Heart left ventricle (tissue), 16 donors: ENCODE measurements around the gene MAP1LC3B2. TPM values are rescaled to one million over a fixed set of nuclear protein-coding genes. Genes with fewer than 3 reads are reported as not detected.
A peak's percentile ranks its signal among the peaks of the same experiment; 100 is the strongest.

ENCODE experiments used
- ATAC-seq, 4 donors: fragments of 200-7000 bp; cut with Tn5 transposase; one replicate each; pipeline ENCODE4 v1.9.1; 2020 to 2022; ENCODE audit warnings: moderate library complexity in 4 of 4, mild to moderate bottlenecking in 3 of 4, moderate number of reproducible peaks in 1 of 4
- DNase-seq, 5 donors: peaks; one replicate each; pipeline ENCODE4 v3.0.0-alpha.2; 2020
- H3K27ac ChIP-seq, 12 donors: fragments of 200-600 bp; sonication (generic) in 4 of 12; one replicate each; pipeline versions ENCODE4 v1.5.0 to v1.8.0; 2016 to 2022; ENCODE audit warnings: mild to moderate bottlenecking in 2 of 12
- H3K27me3 ChIP-seq, 9 donors: fragments of 200-600 bp; sonication (generic) in 2 of 9; one replicate each; pipeline versions ENCODE4 v1.5.1 to v1.8.0; 2016 to 2022; ENCODE audit warnings: mild to moderate bottlenecking in 3 of 9
- H3K36me3 ChIP-seq, 9 donors: fragments of 200-600 bp; sonication (generic) in 2 of 9; one replicate each; pipeline versions ENCODE4 v1.5.0 to v1.8.0; 2018 to 2022; ENCODE audit warnings: mild to moderate bottlenecking in 2 of 9
- H3K4me1 ChIP-seq, 12 donors: fragments of 200-600 bp; sonication (generic) in 4 of 12; one replicate each; pipeline versions ENCODE4 v1.5.0 to v1.8.0; 2016 to 2022; ENCODE audit warnings: mild to moderate bottlenecking in 3 of 12
- H3K4me3 ChIP-seq, 12 donors: fragments of 200-600 bp; sonication (generic) in 4 of 12; one replicate each; pipeline versions ENCODE4 v1.5.0 to v1.8.0; 2017 to 2022; ENCODE audit warnings: mild to moderate bottlenecking in 9 of 12, moderate library complexity in 4 of 12
- H3K9me3 ChIP-seq, 12 donors: fragments of 200-600 bp; sonication (generic) in 4 of 12; one replicate each; pipeline versions ENCODE4 v1.5.0 to v1.8.0; 2016 to 2022; ENCODE audit warnings: mild to moderate bottlenecking in 1 of 12
- POLR2A ChIP-seq, 2 donors: fragments of 450-650 bp; IDR thresholded peaks; one replicate each; pipeline ENCODE4 v1.6.1; 2017; ENCODE audit warnings: antibody characterized with exemption in 2 of 2, mild to moderate bottlenecking in 2 of 2, moderate library complexity in 2 of 2
- WGBS, 4 donors: extraction: QIAGEN DNeasy Blood & Tissue Kit in 2 of 4; methylation state at CpG; one replicate each; pipeline versions ENCODE4 v1.1.5 to v1.1.7; 2013 to 2018; 5-methylcytosine and 5-hydroxymethylcytosine counted together
- intact Hi-C, 10 donors: fragments of 100-400 bp; cut with DNase I; formaldehyde crosslinking; loops; one replicate each; pipeline versions ENCODE4 v1.11.1 to v1.14.2; 2022
- polyA plus RNA-seq, 2 donors: library from polyadenylated mRNA; stranded (reverse); fragments of 200-250 nt; gene quantifications; one replicate each; pipeline ENCODE4 v1.2.3, GENCODE V29; 2013
- total RNA-seq, 9 donors: library from RNA; depleted of rRNA in 2 of 9; stranded (reverse); fragments of >200 nt in 2 of 9; fragmentation: NEBNext Ultra II Directional in 3 of 9; extraction: Animal tissue kit (Norgen Biotek cat#: 25700) in 3 of 9; gene quantifications; one replicate each; pipeline versions ENCODE4 v1.1.0 to v1.2.4, GENCODE V29; 2016 to 2023
- TF ChIP-seq, protein P1 (sequence below), 12 donors: fragments of 200-600 bp; sonication (generic) in 4 of 12; IDR thresholded peaks; one replicate each; pipeline versions ENCODE4 v1.5.0 to v1.8.0; 2018 to 2022; ENCODE audit warnings: antibody characterized with exemption in 12 of 12, mild to moderate bottlenecking in 5 of 12
- donor health status: ischemic (EF 13 %, LVEDD 7.1; RV severe dilation, severe dysfunction).
- donor health status: healthy with polysubstance abuse.
- donor health status: DM: no; HTN: yes; CAD: no.
- donor health status: DM: no; HTN: no; CAD: no.
- donor health status: ischemic (EF 25% LVEDD 6.9; RV normal size, moderate dysfunction).
- donor health status: ischemic (EF 25% LVEDD 5.7; RV mildly dilated, moderate dysfunction).
- donor health status: healthy.
- donor health status: DM: yes; HTN: yes; CAD: no.
- donor health status: ischemic (EF 35%, LVEDD 5.7; RV mildly dilated, moderate dysfunction).
- donor health status: nonischemic (EF 11% LVEDD 7.7; RV severe dilation, severe dysfunction).
- donor health status: DM: yes; HTN: yes; CAD: no.
- donor health status: PGD.
- donor health status: ischemic (EF 29% LVEDD 5.4; RV normal size, mild dysfunction).
- donor health status: nonischemic (EF 23%, LVEDD 6.1; RV moderate dilation, normal function).

The MAP1LC3B2 gene
- total and polyA plus RNA-seq, 11 donors: 0.91 to 5.4 (median 2.3) TPM

DNA sequence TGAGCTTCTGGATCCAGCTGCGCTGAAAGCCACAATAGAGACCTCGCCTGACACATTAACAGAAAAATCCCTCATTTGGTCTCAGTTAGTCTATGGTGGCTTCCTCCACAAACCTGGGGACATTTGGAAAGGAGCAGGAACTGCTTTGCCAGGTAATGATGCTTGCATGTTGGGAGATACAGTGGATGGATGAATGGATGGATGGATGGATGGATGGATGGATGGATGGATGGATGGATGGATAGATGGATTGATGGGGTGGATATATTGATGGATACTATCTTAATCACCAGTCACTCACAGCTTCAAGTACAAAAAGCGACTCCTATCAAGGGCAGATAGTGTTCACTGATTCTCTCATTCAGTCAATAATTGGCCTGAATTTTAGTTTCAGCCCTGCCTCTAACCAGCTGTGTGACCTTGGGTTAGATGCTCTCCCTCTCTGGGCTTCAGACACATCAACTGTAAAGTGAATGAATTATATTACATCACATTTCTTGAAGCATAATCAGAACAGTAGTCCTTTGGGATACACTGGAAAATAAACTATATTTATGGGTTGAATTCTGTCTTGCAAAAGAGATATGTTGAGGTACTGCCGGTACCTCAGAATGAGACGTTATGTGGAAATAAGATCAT lies 29.3 kb downstream of the MAP1LC3B2 start:
- H3K4me3 ChIP-seq: no peak overlapping the region
- intact Hi-C loops: no loop called here
- H3K36me3 ChIP-seq: no peaks in the 10 kb centered on the region
- peaks cover 0 to 19% (median 10%) of the 10 kb centered on the region in 12 donors for H3K4me1 ChIP-seq
- no peak overlapping the region for H3K27ac ChIP-seq
- no peaks in the 10 kb centered on the region for H3K27me3 ChIP-seq
- TF ChIP-seq, protein P1, sequence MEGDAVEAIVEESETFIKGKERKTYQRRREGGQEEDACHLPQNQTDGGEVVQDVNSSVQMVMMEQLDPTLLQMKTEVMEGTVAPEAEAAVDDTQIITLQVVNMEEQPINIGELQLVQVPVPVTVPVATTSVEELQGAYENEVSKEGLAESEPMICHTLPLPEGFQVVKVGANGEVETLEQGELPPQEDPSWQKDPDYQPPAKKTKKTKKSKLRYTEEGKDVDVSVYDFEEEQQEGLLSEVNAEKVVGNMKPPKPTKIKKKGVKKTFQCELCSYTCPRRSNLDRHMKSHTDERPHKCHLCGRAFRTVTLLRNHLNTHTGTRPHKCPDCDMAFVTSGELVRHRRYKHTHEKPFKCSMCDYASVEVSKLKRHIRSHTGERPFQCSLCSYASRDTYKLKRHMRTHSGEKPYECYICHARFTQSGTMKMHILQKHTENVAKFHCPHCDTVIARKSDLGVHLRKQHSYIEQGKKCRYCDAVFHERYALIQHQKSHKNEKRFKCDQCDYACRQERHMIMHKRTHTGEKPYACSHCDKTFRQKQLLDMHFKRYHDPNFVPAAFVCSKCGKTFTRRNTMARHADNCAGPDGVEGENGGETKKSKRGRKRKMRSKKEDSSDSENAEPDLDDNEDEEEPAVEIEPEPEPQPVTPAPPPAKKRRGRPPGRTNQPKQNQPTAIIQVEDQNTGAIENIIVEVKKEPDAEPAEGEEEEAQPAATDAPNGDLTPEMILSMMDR (IDR thresholded peaks at IDR 0.05): no peak
- TF ChIP-seq POLR2A (IDR thresholded peaks at IDR 0.05): no peak
- 94 to 99% (median 96%) methylated on average over 5 of the region's 5 CpGs for WGBS, 4 donors
- ATAC-seq: no peak
- DNase-seq: no peak
- H3K9me3 ChIP-seq: peaks cover 0 to 15% (median 4%) of the 10 kb centered on the region in 12 donors

DNA sequence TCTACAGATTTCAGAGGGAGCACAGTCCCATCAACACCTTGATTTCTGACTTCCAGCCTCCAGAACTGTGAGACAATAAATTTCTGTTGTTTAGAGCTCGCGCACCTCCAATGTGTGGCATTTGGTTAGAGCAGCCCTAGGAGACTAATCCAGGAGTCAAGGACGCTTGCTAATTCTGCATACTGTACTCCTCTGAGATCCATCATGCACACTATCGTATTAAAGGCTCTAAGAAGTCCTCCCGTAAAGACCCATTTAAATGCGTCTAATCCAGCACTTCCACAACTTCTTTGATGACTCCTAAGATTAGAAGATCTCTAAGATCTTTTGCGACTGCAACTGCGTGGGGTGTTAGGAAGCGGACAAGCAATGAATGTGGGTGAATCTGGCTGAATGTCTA lies 30.4 kb downstream of the MAP1LC3B2 start:
- H3K9me3 ChIP-seq: peaks cover 0 to 8% (median 4%) of the 10 kb centered on the region in 12 donors
- H3K36me3 ChIP-seq: no peaks in the 10 kb centered on the region
- TF ChIP-seq POLR2A (IDR thresholded peaks at IDR 0.05): no peak
- TF ChIP-seq, protein P1 (IDR thresholded peaks at IDR 0.05): no peak
- peaks cover 0 to 26% (median 11%) of the 10 kb centered on the region in 12 donors for H3K4me1 ChIP-seq
- DNase-seq: no peak
- H3K27ac ChIP-seq: no peak overlapping the region
- WGBS, 4 donors: 90 to 92% (median 92%) methylated on average over 9 of the region's 9 CpGs
- no peak for ATAC-seq
- no peak overlapping the region for H3K4me3 ChIP-seq
- no peaks in the 10 kb centered on the region for H3K27me3 ChIP-seq
- intact Hi-C loops: no loop called here

DNA sequence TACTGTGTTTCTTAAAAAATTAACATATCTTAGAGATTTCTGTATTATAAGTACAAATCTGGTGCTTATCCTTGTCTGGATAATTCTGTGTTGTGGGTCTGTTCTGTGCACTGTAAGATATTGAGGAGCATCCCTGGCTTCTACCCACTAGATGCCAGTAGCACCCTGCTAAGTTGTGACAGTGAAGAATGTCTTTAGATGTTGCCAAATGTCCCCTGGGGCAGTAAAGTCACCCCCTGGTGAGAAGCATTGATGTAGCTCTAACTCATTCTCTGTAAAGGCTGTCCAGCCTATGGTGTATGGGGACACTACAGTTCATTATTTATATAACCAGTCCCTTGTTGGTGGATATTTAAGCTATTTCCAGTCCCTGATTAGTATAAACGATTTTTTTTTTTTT lies 31.4 kb downstream of the MAP1LC3B2 start:
- Histone ChIP-seq H3K27ac (no peak overlapping the region), H3K9me3 (no peaks in the 10 kb centered on the region), H3K4me3 (no peak overlapping the region), H3K4me1 (peaks cover 0 to 31% (median 14%) of the 10 kb centered on the region in 12 donors), H3K36me3 (no peaks in the 10 kb centered on the region), H3K27me3 (no peaks in the 10 kb centered on the region)
- TF ChIP-seq, protein P1 (IDR thresholded peaks at IDR 0.05): no peak
- TF ChIP-seq POLR2A (IDR thresholded peaks at IDR 0.05): no peak
- WGBS, 4 donors: 16 to 24% (median 18%) methylated on average over 1 of the region's 1 CpG
- DNase-seq: no peak
- no peak for ATAC-seq
- intact Hi-C loops: loop anchor here in 5 of 10 donors (10.0 kb wide), 5 partner anchors 66 to 596 kb away; partner anchors contain the start of gene MED13L (in 1 of the 5)

DNA sequence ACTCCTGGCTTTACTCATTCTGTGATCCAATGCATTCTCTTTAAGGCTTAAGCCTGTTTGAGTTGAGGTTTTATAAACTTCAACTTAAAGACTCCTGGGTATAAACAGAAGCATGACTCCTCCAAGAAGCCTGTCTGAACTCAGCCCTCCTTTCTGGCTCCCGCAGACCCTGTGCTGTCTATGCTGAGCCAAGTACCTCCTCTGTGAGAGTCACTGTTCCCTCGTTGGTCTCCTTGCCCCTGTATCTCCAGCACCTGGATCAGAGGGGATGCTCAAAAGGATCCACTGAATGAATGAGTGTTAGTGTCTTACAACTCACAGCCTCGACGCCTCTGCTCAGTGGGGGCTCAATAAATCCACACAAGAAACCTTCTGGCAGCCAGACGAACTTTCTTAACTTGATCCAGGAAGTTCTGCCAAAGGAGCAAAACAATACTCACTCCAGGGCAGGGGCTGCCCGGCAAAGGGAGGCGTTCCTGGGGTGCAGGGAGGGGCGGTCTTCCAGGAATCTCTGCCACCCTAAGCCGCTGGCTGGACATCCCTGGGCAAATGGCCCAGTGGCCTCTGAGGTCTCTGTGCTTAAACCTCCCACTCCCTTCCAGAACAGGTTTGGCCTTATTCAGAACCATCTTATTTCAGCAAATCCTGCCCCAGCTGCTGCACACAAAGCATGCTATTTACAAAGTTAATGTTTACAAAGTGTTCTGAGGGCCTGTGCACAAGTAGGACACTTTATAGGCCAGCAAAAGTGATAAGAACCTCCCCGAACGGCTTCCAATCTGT lies 32.9 kb downstream of the MAP1LC3B2 start:
- no peak for TF ChIP-seq POLR2A (IDR thresholded peaks at IDR 0.05)
- peak overlapping the region in 3 of 12 donors; percentile 19 to 68 (median 58) for H3K27ac ChIP-seq
- no peaks in the 10 kb centered on the region for H3K9me3 ChIP-seq
- DNase-seq (peak in 1 of 5 donors; percentile 51), ATAC-seq (peak in 3 of 4 donors; percentile 32 to 62 (median 42))
- peaks cover 0 to 31% (median 14%) of the 10 kb centered on the region in 12 donors for H3K4me1 ChIP-seq
- no peak overlapping the region for H3K4me3 ChIP-seq
- no peaks in the 10 kb centered on the region for H3K36me3 ChIP-seq
- intact Hi-C loops: loop anchor here in 5 of 10 donors (10.0 kb wide), 5 partner anchors 67 to 597 kb away; partner anchors contain the start of gene MED13L (in 1 of the 5)
- H3K27me3 ChIP-seq: no peaks in the 10 kb centered on the region
- 44 to 56% (median 48%) methylated on average over 9 to 11 of the region's 11 CpGs for whole genome bisulfite sequencing, 4 donors
